Stimulated activated CD8-positive, alpha-beta memory T cell treated with anti-CD3 and anti-CD28 coated beads, Interleukin-4, amount 100 ng/mL, for 24 hours (primary cell): ENCODE data around the gene CCSER1.
"Not testable (repeated sequence)": the region's sequence is repeated elsewhere in the genome, so short reads cannot be mapped to it uniquely, and the experiment has no call there.

Source experiments
- DNase-seq: peaks from one replicate; pipeline ENCODE4 v3.0.0-alpha.2; 2020; ENCODE audit warnings: low read depth

Gene CCSER1

DNA sequence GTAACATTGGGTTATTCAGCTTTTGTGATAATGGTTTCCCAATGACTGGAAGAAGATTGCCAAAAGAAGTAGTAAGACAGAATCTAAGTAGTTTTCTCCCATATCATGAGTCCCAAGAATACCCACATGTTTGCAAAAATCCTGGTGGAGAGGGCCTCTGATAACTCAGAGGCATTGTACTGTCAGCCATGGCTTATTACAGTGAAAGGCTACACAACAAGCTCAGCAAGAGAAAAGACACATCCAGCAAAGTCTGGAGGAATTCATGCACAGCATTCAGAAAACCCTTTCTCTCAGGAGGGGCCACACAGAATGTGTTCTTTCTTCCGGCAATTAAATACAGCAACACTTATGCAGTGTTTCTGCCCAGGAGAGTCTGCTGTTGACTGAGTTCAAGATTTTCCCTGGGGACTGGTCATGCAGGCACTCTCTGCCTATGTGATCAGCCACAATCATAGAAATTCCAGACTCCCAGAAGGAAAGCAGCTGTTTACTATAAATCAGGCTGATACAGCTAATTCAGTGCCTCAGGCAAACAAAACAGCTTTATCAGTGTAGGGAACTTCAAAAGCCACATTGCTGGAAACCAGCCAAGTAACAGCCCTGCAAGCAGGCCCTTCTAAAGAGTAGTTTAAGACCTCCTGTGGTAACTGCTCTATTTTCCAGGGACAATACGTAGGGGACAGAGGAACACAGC, 937.1 kb downstream of the CCSER1 start:
- no peak for DNase-seq

DNA sequence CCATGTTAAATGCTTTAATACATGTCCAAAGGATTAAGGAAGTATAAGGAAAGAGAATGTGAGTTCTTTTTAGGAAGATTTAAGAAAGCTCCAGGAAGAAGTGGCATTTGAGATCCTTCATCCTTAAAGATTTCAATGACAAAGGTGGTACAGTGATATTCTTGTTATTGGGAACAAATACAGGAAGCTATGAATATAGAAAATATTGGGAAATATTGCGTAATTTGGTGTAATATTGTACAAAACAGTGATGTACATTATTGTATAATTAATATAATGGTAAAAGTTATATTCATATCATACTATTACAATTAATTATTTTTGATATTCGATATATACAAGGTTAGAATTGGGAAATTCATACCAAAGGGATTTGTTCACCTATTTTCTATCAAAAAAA, 937.9 kb downstream of the CCSER1 start:
- no peak for DNase-seq

GRCh38 chr4:91070736-91071135, 943.5 kb downstream of the CCSER1 start:
- DNase-seq: no peak

- DNase-seq: no peak
Observed at GRCh38 chr4:91076147-91076546, 949.0 kb downstream of the CCSER1 start.

DNA sequence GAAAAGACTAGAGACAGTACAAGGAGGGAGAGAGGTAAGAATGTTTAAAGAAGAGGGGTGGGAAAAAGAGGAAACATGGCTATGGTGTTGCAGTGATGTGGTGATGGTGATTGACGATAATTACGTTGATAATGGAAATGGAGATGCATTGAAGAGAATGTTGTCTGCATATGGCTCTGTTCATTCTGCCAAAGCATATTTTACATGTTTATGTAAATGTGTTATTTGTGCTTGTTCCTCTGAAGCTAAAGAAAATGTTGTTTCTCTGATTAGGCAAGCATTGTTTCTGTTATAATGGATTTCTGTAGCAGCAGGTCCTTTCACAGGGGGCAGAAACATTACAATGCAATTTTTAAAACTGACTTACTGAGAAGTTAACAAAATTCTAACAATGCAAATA, 958.8 kb downstream of the CCSER1 start:
- DNase-seq: no peak

DNA sequence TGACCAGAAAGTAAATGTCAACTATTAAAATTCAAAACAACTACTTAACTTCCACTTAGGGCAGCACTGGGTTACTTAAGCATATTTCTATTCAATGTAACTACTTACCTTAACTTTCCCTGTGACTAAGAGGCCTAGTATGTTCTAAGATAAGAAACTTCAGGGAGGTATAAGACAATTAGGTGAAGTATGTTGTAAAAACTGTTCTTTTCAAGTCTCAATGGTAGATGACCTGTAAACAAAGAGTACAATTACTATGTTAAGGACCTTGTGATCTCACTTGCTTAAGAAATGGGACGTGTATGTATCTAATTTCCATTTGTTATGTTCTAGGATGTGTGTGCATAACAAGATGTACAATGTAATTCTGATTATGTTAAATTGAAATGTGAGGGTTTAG, 960.5 kb downstream of the CCSER1 start:
- DNase-seq: no peak

DNA sequence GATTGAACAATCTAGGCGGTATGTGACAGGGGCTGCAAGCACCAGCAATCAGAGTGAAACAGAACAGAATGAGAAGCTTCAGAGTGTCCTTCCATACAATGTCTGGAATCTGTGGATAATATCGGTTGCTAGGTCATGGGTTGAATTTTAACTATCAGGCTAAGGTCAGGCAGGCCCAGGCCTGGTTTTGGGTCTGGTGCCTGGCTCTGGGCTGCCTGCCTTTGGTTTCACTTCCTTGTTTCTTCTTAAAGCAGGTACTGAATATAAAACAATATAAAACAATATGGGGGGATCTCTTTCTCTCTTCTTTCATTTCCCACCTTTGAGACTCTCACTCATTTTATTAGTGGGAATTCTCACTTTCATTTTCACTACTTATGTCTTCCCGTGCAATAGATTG, 962.0 kb downstream of the CCSER1 start:
- DNase-seq: no peak

DNA sequence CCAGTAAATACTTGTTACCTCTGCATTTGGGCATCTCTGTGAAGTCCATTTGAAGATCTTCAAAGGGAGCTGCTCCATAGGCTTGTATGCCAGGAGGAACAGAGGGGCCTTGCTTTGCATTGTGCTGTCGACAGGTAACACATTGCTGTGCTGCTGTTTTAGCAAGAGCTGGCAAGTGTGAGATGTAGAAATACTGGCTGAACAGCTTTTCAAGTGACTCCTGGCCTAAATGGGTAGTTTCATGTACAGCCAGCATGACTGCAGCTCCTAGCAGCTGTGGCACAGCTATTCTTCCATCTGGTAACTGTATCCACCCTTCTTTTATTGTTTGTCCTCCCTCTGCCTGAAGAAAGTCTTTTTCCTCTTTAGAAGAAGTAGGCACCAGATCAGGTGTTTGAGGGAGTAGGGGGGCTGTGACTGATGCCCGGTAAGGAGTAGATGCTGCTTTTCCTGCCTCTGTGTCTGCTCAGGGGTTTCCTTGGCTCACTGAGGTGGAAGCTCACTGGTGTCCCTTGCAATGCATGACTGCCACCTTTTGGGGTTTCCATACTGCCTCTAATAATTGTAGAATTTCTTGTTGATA, 965.3 kb downstream of the CCSER1 start:
- no peak for DNase-seq

DNA sequence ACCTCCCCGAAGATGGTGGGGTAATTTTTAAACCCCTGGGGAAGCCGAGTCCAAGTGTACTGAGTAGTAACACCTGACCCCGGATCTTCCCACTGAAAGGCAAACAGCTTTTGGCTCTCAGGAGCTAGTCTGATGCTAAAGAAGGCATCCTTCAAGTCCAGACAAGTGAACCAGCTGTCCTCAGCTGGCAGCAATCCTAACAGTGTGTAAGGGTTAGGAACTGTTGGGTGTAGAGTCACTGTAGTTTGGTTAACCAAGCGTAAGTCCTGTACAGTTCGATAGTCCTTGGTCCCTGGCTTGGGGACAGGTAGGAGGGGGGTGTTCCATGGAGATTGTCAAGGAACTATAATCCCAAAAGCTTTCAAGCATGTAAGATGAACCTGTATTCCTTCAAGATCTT, 967.0 kb downstream of the CCSER1 start:
- not testable (repeated sequence) for DNase-seq

GRCh38 chr4:91099666-91100065, 972.5 kb downstream of the CCSER1 start:
- DNase-seq: no peak

DNA sequence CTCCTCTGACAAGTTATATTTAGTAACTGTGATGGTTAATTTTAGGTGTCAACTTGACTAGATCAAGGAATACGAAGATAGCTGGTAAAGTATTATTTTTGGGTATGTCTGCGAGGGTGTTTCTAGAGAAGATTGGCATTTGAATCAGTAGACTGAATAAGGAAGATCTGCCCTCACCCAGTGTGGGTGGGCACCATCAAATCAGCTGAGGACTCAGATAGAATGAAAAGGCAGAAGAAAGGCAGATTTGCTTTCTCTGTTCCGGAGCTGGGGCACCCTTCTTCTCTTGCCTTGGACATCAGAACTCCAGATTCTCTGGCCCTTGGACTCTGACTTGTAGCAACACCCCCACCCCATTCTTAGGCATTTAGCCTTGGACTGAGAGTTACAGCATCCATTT, 981.6 kb downstream of the CCSER1 start:
- DNase-seq: no peak

DNA sequence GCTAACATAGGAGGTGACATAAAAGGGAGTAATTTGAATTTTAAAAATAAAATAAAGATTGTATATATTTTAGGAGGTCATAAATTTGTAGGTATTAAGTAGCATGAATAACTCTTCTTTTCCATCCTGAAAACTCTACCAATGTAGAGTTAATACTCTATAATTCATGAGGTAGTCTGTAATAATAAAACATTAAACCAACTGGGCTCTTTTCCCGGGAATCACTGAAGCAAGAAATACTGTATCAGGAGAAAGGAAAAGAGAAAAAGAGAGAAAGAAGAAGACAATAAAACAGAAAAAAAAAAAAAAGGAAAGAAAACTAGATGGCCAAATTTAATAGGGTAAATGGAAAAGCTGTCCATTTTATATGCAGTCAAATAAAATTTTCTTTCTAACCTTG, 984.4 kb downstream of the CCSER1 start:
- no peak for DNase-seq

DNA sequence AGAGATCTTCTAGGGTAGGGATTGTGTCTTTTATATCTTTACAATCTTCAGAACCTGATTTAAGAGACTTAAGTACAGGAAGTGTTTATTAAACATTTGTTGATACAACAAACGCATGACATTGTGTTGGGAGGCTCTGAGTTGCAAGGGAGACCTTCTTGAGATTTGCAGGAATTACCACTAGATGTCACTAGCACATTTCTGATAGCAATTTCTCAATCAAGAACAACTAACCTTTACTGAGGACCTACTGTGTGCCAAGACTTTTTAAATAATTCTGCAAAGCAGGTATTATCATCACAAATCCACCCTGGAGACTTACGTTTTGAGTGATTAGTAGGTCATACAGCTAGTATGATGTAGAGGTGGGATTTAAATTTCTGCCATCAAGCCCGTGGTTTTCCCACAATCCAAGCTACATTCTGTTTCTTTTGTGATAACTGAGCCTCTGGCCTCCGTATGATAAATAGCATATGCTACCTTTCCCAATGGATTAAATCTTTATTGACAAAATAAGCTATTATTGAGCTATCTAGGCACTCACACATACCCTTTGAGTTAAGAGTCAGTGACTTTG, 986.0 kb downstream of the CCSER1 start:
- DNase-seq: no peak

- DNase-seq: no peak
Observed at GRCh38 chr4:91114386-91114785, 987.2 kb downstream of the CCSER1 start.

GRCh38 chr4:91116861-91117260, 989.7 kb downstream of the CCSER1 start:
- no peak for DNase-seq

DNA sequence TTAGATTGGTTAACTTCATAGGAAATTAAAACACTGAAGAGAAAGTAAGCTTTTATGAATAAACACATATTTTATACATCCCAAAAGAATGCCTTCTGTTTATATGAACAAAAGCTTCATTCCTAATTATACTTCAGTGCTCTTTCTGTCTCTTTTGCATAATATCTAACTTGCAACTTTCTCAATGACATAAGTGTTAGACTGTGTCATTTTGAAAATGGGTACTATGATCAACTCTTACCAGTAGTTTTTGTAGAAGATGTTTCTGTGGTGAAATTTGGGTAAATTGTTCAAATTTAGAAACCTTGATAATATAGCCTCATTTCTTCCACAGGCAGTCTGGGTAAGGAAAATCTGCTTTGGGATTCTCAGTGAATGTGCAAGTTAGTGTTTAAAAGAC, 991.4 kb downstream of the CCSER1 start:
- no peak for DNase-seq

DNA sequence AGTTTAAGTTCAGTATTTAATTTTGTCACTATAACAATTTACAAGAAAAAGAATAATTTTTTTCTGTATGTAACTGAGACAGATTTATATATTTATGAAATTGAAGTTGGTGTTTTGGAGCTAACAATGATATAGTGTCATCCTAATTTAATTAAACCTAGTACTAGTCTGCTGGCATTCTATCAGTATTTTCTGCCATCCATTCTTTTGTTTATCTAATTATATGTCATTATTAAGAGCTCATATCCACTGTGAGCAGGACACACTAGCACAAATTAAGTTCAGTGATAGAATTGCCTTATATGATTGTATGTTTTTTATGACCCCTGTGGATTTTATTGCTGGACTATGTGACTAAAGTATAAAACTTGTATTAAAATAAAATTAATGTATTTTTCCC, 996.5 kb downstream of the CCSER1 start:
- DNase-seq: no peak

DNA sequence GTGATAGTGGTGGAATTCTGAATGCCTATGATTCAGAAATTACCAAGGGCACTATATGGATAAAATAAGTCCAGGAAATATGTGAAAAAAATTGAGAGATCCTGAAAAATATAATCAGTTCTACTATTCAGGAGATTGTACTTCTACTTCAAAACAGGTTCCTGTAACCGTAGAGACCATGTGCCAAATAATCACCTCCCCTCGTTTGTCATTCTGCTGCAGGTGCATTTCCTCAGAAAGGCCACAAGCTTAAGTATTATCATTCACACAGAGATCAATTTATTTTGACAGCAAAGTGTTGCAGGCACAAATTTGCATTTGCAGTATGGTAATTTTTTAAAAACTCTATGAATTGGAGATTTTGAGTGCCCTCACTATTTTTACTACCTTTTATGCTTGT, 1000.0 kb downstream of the CCSER1 start:
- no peak for DNase-seq

GRCh38 chr4:91127831-91128230, 1000.6 kb downstream of the CCSER1 start:
- no peak for DNase-seq

- no peak for DNase-seq
Observed at GRCh38 chr4:91128519-91128918, 1001.3 kb downstream of the CCSER1 start.

- no peak for DNase-seq
Observed at GRCh38 chr4:91147067-91147466, 1019.9 kb downstream of the CCSER1 start.

DNA sequence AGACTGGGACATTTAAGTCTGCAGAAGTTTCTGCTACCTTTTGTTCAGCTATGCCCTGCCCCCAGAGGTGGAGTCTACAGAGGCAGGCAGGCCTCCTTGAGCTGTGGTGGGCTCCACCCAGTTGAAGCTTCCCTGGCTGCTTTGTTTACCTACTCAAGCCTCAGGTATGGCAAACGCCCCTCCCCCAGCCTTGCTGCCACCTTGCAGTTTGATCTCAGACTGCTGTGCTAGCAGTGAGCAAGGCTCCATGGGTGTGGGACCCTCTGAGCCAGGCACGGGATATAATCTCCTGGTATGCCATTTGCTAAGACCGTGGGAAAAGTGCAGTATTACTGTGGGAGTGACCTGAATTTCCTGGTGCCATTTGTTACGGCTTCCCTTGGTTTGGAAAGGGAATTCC, 1026.8 kb downstream of the CCSER1 start:
- DNase-seq: not testable (repeated sequence)

DNA sequence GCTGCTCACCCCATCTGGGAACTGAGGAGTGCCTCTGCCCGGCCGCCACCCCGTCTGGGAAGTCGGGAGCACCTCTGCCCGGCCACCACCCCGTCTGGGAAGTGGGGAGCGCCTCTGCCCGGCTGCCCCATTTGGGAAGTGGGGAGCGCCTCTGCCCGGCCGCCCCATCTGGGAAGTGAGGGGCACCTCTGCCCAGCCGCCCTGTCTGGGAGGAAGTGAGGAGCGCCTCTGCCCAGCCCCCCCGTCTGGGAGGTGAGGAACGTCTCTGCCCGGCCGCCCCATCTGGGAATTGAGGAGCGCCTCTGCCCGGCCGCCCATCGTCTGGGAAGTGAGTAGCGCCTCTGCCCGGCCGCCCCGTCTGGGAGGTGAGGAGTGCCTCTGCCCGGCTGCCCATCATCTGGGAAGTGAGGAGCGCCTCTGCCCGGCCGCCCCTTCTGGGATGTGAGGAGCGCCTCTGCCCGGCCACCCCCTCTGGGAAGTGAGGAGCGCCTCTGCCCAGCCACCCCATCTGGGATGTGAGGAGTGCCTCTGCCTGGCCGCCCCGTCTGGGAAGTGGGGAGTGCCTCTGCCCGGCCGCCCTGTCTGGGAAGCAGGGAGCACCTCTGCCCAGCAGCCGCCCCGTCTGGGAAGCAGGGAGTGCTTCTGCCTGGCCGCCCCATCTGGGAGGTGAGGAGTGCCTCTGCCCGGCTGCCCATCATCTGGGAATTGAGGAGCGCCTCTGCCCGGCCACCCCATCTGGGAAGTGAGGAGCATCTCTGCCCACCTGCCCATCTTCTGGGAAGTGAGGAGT, 1040.9 kb downstream of the CCSER1 start:
- DNase-seq: not testable (repeated sequence)
